ENCODE data around the gene CCDC158. TPM values are rescaled to one million over a fixed set of nuclear protein-coding genes. Genes with fewer than 3 reads are reported as not detected.

Gene CCDC158
- total RNA-seq, 1 donor from 2014 or later: 0.64 TPM

GRCh38 chr4:76275486-76276124, 145.3 kb downstream of the CCDC158 start:
- intact Hi-C loops (cut with DNase I): no loop called here
- H3K4me1 ChIP-seq: no peaks in the 10 kb centered on the region
- DNase-seq (no peak), ATAC-seq (no peak)
- H3K27ac ChIP-seq: no peak overlapping the region
- no peak overlapping the region for H3K4me3 ChIP-seq
- no peak for TF ChIP-seq CTCF (IDR thresholded peaks at IDR 0.05)
- no peaks in the 10 kb centered on the region for H3K27me3 ChIP-seq
- H3K36me3 ChIP-seq: no peaks in the 10 kb centered on the region
- H3K9me3 ChIP-seq: no peaks in the 10 kb centered on the region

DNA sequence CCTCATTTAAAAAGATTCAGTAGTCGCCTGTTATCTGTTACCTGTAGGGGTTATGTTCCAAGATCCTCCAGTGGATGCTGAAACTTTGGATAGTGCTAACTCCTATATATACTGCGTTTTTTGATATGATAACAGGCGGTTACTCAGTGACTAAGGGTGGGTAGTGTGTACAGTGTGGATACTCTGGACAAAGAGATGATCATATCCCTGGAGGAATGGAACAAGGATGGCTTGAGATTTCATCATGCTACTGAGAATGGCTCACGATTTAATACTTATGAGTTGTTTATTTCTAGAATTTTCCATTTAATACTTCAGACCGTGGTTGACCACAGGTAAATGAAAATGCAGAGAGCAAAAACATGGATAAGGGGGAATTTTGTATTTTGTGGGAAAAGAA, 147.9 kb downstream of the CCDC158 start:
- DNase-seq: no peak
- ATAC-seq: no peak
- Histone ChIP-seq H3K4me1 (no peaks in the 10 kb centered on the region), H3K4me3 (no peak overlapping the region), H3K27me3 (no peaks in the 10 kb centered on the region), H3K36me3 (no peaks in the 10 kb centered on the region), H3K9me3 (no peaks in the 10 kb centered on the region), H3K27ac (no peak overlapping the region)
- intact Hi-C loops (cut with DNase I): no loop called here
- no peak for TF ChIP-seq CTCF (IDR thresholded peaks at IDR 0.05)

DNA sequence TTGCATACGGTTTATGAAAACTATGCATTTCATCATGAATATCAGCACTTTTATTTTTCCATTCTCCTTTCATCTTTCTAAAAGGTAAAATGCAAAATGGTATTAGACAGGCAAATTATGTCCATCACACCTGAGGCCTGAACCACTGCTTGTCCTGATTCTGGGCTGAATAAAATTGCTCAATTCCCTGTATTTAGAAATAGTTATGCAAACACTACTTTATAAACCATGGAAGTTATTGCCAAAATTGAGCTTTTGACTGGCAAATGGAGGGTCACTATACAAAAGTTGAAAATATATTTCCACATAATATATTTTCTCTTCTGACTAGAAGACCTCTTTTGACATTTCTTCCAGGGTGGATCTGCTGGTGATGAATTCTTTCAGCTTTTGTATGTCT, 148.4 kb downstream of the CCDC158 start:
- intact Hi-C loops (cut with DNase I): no loop called here
- no peaks in the 10 kb centered on the region for H3K27me3 ChIP-seq
- no peaks in the 10 kb centered on the region for H3K9me3 ChIP-seq
- no peak for ATAC-seq
- no peak for TF ChIP-seq CTCF (IDR thresholded peaks at IDR 0.05)
- no peak overlapping the region for H3K27ac ChIP-seq
- no peaks in the 10 kb centered on the region for H3K36me3 ChIP-seq
- H3K4me1 ChIP-seq: no peaks in the 10 kb centered on the region
- DNase-seq: no peak
- H3K4me3 ChIP-seq: no peak overlapping the region

DNA sequence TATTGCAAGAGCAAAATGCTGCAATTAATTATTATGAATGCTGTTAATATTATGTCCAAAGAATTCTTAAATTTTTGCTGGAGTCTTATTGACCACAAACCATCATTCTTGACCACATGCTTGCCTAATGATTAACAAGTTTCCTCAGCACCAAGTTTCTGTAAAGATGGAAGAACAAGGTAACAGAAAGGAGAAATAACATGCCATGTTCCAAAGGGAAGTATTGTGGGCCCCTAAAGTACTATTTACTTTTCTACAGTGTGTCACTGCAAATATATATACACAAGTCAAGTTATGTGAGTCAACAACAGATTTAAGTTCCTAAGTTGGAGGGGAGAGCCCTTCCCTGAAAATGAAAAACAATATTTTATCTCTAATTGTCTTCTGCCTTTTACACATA, 148.9 kb downstream of the CCDC158 start:
- H3K27me3 ChIP-seq: no peaks in the 10 kb centered on the region
- intact Hi-C loops (cut with DNase I): no loop called here
- DNase-seq: no peak
- H3K9me3 ChIP-seq: no peaks in the 10 kb centered on the region
- TF ChIP-seq CTCF (IDR thresholded peaks at IDR 0.05): no peak
- no peak overlapping the region for H3K4me3 ChIP-seq
- H3K4me1 ChIP-seq: no peaks in the 10 kb centered on the region
- ATAC-seq: no peak
- H3K27ac ChIP-seq: no peak overlapping the region
- no peaks in the 10 kb centered on the region for H3K36me3 ChIP-seq

DNA sequence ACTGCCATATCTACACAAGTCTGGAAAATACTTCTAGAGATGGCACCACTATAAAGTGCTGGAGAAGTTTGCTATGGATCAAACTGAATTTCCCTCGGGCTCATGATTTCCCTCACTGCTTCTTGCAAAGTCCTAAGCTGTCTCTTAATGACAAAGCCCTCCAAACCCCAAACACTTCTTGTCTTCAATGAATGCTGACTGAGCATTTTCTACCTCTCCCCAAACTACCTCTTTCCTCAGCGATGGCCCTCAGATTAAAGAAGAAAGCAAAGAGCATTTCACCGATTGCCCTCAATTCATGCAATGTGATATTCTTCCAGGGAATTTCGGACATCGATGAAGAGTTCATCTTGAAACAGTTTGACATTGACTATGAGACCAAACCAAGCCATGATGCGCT, 149.7 kb downstream of the CCDC158 start:
- H3K27me3 ChIP-seq: no peaks in the 10 kb centered on the region
- TF ChIP-seq CTCF (IDR thresholded peaks at IDR 0.05): no peak
- DNase-seq (no peak), ATAC-seq (no peak)
- H3K4me1 ChIP-seq: no peaks in the 10 kb centered on the region
- no peaks in the 10 kb centered on the region for H3K36me3 ChIP-seq
- H3K27ac ChIP-seq: no peak overlapping the region
- intact Hi-C loops (cut with DNase I): no loop called here
- no peak overlapping the region for H3K4me3 ChIP-seq
- no peaks in the 10 kb centered on the region for H3K9me3 ChIP-seq

Measured in upper lobe of right lung (tissue), 1 donor.